RPMI8226 (cell line): ENCODE results near the gene SRF.
A peak's percentile ranks its signal among the peaks of the same experiment; 100 is the strongest.

ENCODE experiments used
- DNase-seq: peaks from one replicate; pipeline ENCODE4 v3.0.0-alpha.2; 2015

Gene SRF

GRCh38 chr6:43147691-43148477, 23.2 kb upstream of the SRF start:
- DNase-seq: no peak

- no peak for DNase-seq
These were observed 21.8 kb upstream of the SRF start for GRCh38 chr6:43149265-43149664.

GRCh38 chr6:43150051-43150751, 20.9 kb upstream of the SRF start:
- DNase-seq: peak; percentile 35

- no peak for DNase-seq
These were observed 11.5 kb upstream of the SRF start for GRCh38 chr6:43159599-43159998.

GRCh38 chr6:43163899-43164298, 7.2 kb upstream of the SRF start:
- DNase-seq: no peak

- no peak for DNase-seq
These were observed 595 bp upstream of the SRF start for GRCh38 chr6:43170417-43170930.

- no peak for DNase-seq
These were observed 636 bp downstream of the SRF start for GRCh38 chr6:43171707-43172103.

GRCh38 chr6:43172104-43173007, 1.3 kb downstream of the SRF start:
- DNase-seq: peak; percentile 26

- no peak for DNase-seq
These were observed 2.7 kb downstream of the SRF start for GRCh38 chr6:43173591-43174262.

- peak; percentile 97 for DNase-seq
These were observed 3.4 kb downstream of the SRF start for GRCh38 chr6:43174263-43175112.

GRCh38 chr6:43175676-43176422, 4.8 kb downstream of the SRF start:
- no peak for DNase-seq

- no peak for DNase-seq
These were observed 5.3 kb downstream of the SRF start for GRCh38 chr6:43176423-43176786.

GRCh38 chr6:43178150-43178549, 7.1 kb downstream of the SRF start:
- no peak for DNase-seq

- no peak for DNase-seq
These were observed 8.1 kb downstream of the SRF start for GRCh38 chr6:43178951-43179830.

- no peak for DNase-seq
These were observed 9.0 kb downstream of the SRF start for GRCh38 chr6:43180058-43180457.

GRCh38 chr6:43180985-43181384, 9.9 kb downstream of the SRF start:
- no peak for DNase-seq

GRCh38 chr6:43181621-43181941, 10.5 kb downstream of the SRF start:
- DNase-seq: no peak

- DNase-seq: peak; percentile 90
These were observed 11.1 kb downstream of the SRF start, which contains the start of gene CUL9 for GRCh38 chr6:43181942-43182860. TSS of gene CUL9 (plus strand) at chr6:43182196. CDS start at chr6:43184311, 2,115 bp downstream.

- no peak for DNase-seq
These were observed 12.4 kb downstream of the SRF start for GRCh38 chr6:43183441-43183840.
